HCT116 (cell line): ENCODE data around the gene SCCPDH.

Experiments used
- CEBPB ChIP-seq: IDR thresholded peaks from 2 replicates; pipeline ENCODE4 v1.6.1; 2012; ENCODE audit warnings: low read depth
- CTCF ChIP-seq, 3 experiments: fragments of 200-600 bp in 1 of 3; sonication (generic) in 1 of 3; IDR thresholded peaks in 2 of 3; conservative IDR thresholded peaks in 1 of 3; 2 replicates each; pipeline ENCODE4 v1.5.1; 2012 to 2017; ENCODE audit warnings: low read depth in 2 of 3, low read length in 2 of 3, antibody characterized with exemption in 1 of 3, borderline replicate concordance in 1 of 3, control low read depth in 1 of 3, mild to moderate bottlenecking in 1 of 3, mixed read lengths in 1 of 3, mixed run types in 1 of 3, moderate library complexity in 1 of 3; ENCODE audit not compliant: insufficient read depth in 1 of 3
- EZH2 ChIP-seq: fragments of 200-600 bp; sonication (generic); IDR thresholded peaks from 2 replicates; pipeline ENCODE4 v1.6.1; 2017; ENCODE audit warnings: antibody characterized with exemption, mixed run types
- EZH2phosphoT487 ChIP-seq: fragments of 200-600 bp; IDR thresholded peaks from 2 replicates; pipeline ENCODE4 v1.6.1; 2018; ENCODE audit warnings: antibody characterized with exemption, borderline replicate concordance
- MAX ChIP-seq: IDR thresholded peaks from 2 replicates; pipeline ENCODE4 v1.6.1; 2012
- POLR2AphosphoS5 ChIP-seq: IDR thresholded peaks from 2 replicates; pipeline ENCODE4 v1.6.1; 2011; ENCODE audit warnings: mild to moderate bottlenecking, low read depth, low read length, moderate library complexity
- RAD21 ChIP-seq: IDR thresholded peaks from 2 replicates; pipeline ENCODE4 v1.6.1; 2012; ENCODE audit warnings: low read depth, mild to moderate bottlenecking
- REST ChIP-seq: IDR thresholded peaks from 2 replicates; pipeline ENCODE4 v1.6.1; 2012; ENCODE audit warnings: low read depth
- SIN3A ChIP-seq: IDR thresholded peaks from 2 replicates; pipeline ENCODE4 v1.6.1; 2012; ENCODE audit warnings: low read depth
- SP1 ChIP-seq: IDR thresholded peaks from 2 replicates; pipeline ENCODE4 v1.6.1; 2012; ENCODE audit warnings: low read depth
- SRF ChIP-seq: IDR thresholded peaks from 2 replicates; pipeline ENCODE4 v1.6.1; 2012; ENCODE audit warnings: low read depth
- YY1 ChIP-seq: IDR thresholded peaks from 2 replicates; pipeline ENCODE4 v1.6.1; 2011; ENCODE audit warnings: low read length, low read depth, moderate library complexity, mild to moderate bottlenecking; ENCODE audit not compliant: insufficient replicate concordance; ENCODE audit errors: extremely low read depth
- ZBTB33 ChIP-seq: IDR thresholded peaks from 2 replicates; pipeline ENCODE4 v1.6.1; 2011; ENCODE audit warnings: mild to moderate bottlenecking, low read length, moderate library complexity; ENCODE audit not compliant: insufficient replicate concordance; ENCODE audit errors: extremely low read depth
- ZNF274 ChIP-seq: fragments of 200-500 bp; sonication (Bioruptor generic); IDR thresholded peaks from 2 replicates; pipeline ENCODE4 v1.6.1; 2014; ENCODE audit warnings: mild to moderate bottlenecking, low read depth, low read length, inconsistent platforms

- no peak for TF ChIP-seq CTCF (IDR thresholded peaks at IDR 0.05 in 2 of 3, conservative IDR thresholded peaks at IDR 0.05 in 1 of 3; ENCODE audit: borderline replicate concordance in 1 of 3, insufficient read depth in 1 of 3, low read depth in 2 of 3, low read length in 2 of 3)
- TF ChIP-seq EZH2, result no peak
- no peak for TF ChIP-seq RAD21
- no peak for TF ChIP-seq ZNF274
- TF ChIP-seq MAX, result no peak
- TF ChIP-seq SRF, result no peak
- no peak for TF ChIP-seq CEBPB
- no peak for TF ChIP-seq YY1
- TF ChIP-seq SP1, result no peak
- no peak for TF ChIP-seq POLR2AphosphoS5
- no peak for TF ChIP-seq REST
- no peak for TF ChIP-seq ZBTB33
- TF ChIP-seq EZH2phosphoT487, result no peak
- TF ChIP-seq SIN3A, result no peak
These were observed 43.5 kb upstream of the SCCPDH start for GRCh38 chr1:246680696-246681130.
